ENCODE measurements around the gene DNAH17. TPM values are rescaled to one million over a fixed set of nuclear protein-coding genes. Genes with fewer than 3 reads are reported as not detected.

The DNAH17 gene
- total RNA-seq, 1 experiment from 2014 or later: 0.69 TPM

DNA sequence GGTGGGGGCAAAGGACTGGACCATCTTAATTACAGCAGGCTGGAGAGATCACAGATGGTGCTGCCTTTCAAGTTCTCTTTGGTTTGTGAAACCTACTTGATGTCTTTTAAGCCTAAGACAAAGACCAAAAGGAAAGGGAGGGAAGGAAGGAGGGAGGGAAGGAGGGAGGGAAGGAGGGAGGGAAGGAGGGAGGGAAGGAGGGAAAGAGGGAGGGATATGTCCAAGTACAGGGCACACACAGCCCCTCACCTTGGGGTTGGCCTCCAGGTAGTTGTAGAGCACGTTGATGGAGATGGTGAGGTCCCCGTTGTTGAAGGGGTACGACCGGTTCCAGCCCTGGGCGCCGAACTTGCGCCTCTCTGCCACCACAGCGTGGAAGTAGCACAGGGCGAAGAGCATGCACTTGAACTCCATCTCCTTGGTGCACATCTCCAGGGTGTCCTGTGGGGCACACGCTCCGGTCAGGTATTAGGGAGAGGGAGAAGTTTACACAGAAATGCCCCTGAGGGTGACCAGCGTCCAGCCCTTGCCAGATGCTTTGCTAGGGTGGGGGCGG, 143.3 kb downstream of the DNAH17 start:
- Histone ChIP-seq H3K4me1 (ENCODE audit: control insufficient read depth in 1 of 2, insufficient read depth in 2 of 2, low read length in 2 of 2) (no peaks in the 10 kb centered on the region), H3K9me3 (ENCODE audit: control insufficient read depth in 1 of 2, insufficient read depth in 1 of 2, low read depth in 1 of 2, low read length in 2 of 2) (no peaks in the 10 kb centered on the region), H3K9me2 (ENCODE audit: insufficient read depth) (no peaks in the 10 kb centered on the region), H4K20me1 (ENCODE audit: insufficient read depth) (no peaks in the 10 kb centered on the region), H3K9ac (ENCODE audit: low read length) (no peak overlapping the region), H3K36me3 (ENCODE audit: control insufficient read depth in 1 of 2, insufficient read depth in 2 of 2, low read length in 2 of 2) (peaks cover 0 to 6% of the 10 kb centered on the region in 2 experiments; a peak in 1 of 4 replicates), H3K4me2 (ENCODE audit: low read length) (no peak overlapping the region), H3K4me3 (replicated peaks in 1 of 2; ENCODE audit: low read depth in 1 of 2, low read length in 2 of 2) (no peak overlapping the region), H3K27me3 (ENCODE audit: insufficient read depth, low read length) (no peaks in the 10 kb centered on the region), H3K79me2 (ENCODE audit: insufficient read depth, low read length) (no peaks in the 10 kb centered on the region), H3K27ac (ENCODE audit: low read depth, low read length) (no peak overlapping the region), H2AFZ (ENCODE audit: low read depth, low read length, poor library complexity, severe bottlenecking) (no peak overlapping the region)
- TF ChIP-seq, protein P1, sequence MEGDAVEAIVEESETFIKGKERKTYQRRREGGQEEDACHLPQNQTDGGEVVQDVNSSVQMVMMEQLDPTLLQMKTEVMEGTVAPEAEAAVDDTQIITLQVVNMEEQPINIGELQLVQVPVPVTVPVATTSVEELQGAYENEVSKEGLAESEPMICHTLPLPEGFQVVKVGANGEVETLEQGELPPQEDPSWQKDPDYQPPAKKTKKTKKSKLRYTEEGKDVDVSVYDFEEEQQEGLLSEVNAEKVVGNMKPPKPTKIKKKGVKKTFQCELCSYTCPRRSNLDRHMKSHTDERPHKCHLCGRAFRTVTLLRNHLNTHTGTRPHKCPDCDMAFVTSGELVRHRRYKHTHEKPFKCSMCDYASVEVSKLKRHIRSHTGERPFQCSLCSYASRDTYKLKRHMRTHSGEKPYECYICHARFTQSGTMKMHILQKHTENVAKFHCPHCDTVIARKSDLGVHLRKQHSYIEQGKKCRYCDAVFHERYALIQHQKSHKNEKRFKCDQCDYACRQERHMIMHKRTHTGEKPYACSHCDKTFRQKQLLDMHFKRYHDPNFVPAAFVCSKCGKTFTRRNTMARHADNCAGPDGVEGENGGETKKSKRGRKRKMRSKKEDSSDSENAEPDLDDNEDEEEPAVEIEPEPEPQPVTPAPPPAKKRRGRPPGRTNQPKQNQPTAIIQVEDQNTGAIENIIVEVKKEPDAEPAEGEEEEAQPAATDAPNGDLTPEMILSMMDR (IDR thresholded peaks at IDR 0.05 in 2 of 3, conservative IDR thresholded peaks at IDR 0.05 in 1 of 3; ENCODE audit: borderline replicate concordance in 1 of 3, insufficient read depth in 1 of 3, low read depth in 2 of 3, low read length in 2 of 3): no peak
- CTCF ChIA-PET: no interaction called here
- POLR2A ChIA-PET: no interaction called here
- DNase-seq (ENCODE audit: low read depth, low spot score): no peak
- RAD21 ChIA-PET (ENCODE audit: low non-redundant PET in 1 of 2, low total read pairs in 2 of 2, uncharacterized antibody in 2 of 2, unreplicated experiment in 2 of 2): no interaction called here
- no TSS peak for BruUV-seq (replicated peaks)
- intact Hi-C loops (cut with micrococcal nuclease): no loop called here
- no peak for ATAC-seq

DNA sequence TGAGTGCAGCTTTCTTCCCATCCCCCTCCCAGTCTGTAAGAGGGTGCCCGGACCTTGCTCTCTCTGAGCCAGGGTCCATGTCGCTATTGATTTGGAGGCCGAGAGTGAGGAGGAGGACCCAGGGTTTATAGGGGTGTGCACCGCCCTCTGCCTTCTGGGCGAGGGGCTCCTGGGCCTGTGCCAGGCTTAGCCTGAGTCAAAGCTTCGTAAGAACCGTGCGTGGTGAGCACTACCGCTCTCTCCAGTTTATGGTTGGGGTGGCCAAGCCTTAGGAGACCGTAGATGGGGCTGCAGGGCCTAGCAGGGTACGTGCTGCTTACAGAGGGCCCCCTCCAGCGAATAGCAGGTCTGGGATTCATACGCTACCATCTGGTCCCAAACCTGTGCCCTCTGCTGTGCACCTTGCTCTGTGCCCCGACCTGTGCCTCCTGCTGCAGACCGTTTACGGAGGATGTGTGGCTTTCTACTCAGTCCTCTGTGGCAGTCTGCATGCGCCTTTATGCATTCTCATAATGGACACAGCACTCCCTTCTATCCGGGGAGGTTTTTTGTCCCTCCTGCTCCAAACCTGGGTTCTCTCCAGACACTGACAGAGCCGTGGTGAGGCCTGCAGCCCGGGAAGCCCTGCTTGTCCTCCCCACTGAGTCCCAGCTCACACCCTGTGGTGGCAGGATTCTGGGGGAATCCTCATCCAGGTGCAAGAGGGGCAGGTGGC, 144.0 kb downstream of the DNAH17 start:
- ChIA-PET POLR2A (no interaction called here), CTCF (no interaction called here), RAD21 (ENCODE audit: low non-redundant PET in 1 of 2, low total read pairs in 2 of 2, uncharacterized antibody in 2 of 2, unreplicated experiment in 2 of 2) (no interaction called here)
- Histone ChIP-seq H3K79me2 (ENCODE audit: insufficient read depth, low read length) (no peaks in the 10 kb centered on the region), H3K4me3 (replicated peaks in 1 of 2; ENCODE audit: low read depth in 1 of 2, low read length in 2 of 2) (no peak overlapping the region), H3K4me1 (ENCODE audit: control insufficient read depth in 1 of 2, insufficient read depth in 2 of 2, low read length in 2 of 2) (no peaks in the 10 kb centered on the region), H3K36me3 (ENCODE audit: control insufficient read depth in 1 of 2, insufficient read depth in 2 of 2, low read length in 2 of 2) (peaks cover 0 to 6% of the 10 kb centered on the region in 2 experiments; a peak in 1 of 4 replicates), H4K20me1 (ENCODE audit: insufficient read depth) (no peaks in the 10 kb centered on the region), H3K9me3 (ENCODE audit: control insufficient read depth in 1 of 2, insufficient read depth in 1 of 2, low read depth in 1 of 2, low read length in 2 of 2) (no peaks in the 10 kb centered on the region), H3K9me2 (ENCODE audit: insufficient read depth) (no peaks in the 10 kb centered on the region), H3K9ac (ENCODE audit: low read length) (no peak overlapping the region), H2AFZ (ENCODE audit: low read depth, low read length, poor library complexity, severe bottlenecking) (no peak overlapping the region), H3K27ac (ENCODE audit: low read depth, low read length) (no peak overlapping the region), H3K4me2 (ENCODE audit: low read length) (no peak overlapping the region), H3K27me3 (ENCODE audit: insufficient read depth, low read length) (no peaks in the 10 kb centered on the region)
- ATAC-seq (no peak), DNase-seq (ENCODE audit: low read depth, low spot score) (no peak)
- intact Hi-C loops (cut with micrococcal nuclease): no loop called here
- BruUV-seq (replicated peaks): no TSS peak
- no peak for TF ChIP-seq EZH2phosphoT487 (IDR thresholded peaks at IDR 0.05; ENCODE audit: borderline replicate concordance)
- no peak for TF ChIP-seq FOSL1 (IDR thresholded peaks at IDR 0.05; ENCODE audit: low read depth)
- TF ChIP-seq, protein P1 (IDR thresholded peaks at IDR 0.05 in 2 of 3, conservative IDR thresholded peaks at IDR 0.05 in 1 of 3; ENCODE audit: borderline replicate concordance in 1 of 3, insufficient read depth in 1 of 3, low read depth in 2 of 3, low read length in 2 of 3): no peak
- no peak for TF ChIP-seq SIN3A (IDR thresholded peaks at IDR 0.05; ENCODE audit: low read depth)
- no peak for TF ChIP-seq ELF1 (IDR thresholded peaks at IDR 0.05; ENCODE audit: borderline replicate concordance, low read depth)
- TF ChIP-seq ZFX (IDR thresholded peaks at IDR 0.05): no peak
- TF ChIP-seq RAD21 (IDR thresholded peaks at IDR 0.05; ENCODE audit: low read depth): no peak
- TF ChIP-seq, protein P2, sequence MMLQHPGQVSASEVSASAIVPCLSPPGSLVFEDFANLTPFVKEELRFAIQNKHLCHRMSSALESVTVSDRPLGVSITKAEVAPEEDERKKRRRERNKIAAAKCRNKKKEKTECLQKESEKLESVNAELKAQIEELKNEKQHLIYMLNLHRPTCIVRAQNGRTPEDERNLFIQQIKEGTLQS (IDR thresholded peaks at IDR 0.05): no peak
- TF ChIP-seq CBX3 (IDR thresholded peaks at IDR 0.05; ENCODE audit: low read depth): no peak
- TF ChIP-seq POLR2AphosphoS5 (IDR thresholded peaks at IDR 0.05; ENCODE audit: low read depth, low read length): no peak
- TF ChIP-seq, protein P3, sequence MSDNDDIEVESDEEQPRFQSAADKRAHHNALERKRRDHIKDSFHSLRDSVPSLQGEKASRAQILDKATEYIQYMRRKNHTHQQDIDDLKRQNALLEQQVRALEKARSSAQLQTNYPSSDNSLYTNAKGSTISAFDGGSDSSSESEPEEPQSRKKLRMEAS (IDR thresholded peaks at IDR 0.05): no peak
- TF ChIP-seq POLR2A (IDR thresholded peaks at IDR 0.05; ENCODE audit: borderline replicate concordance, extremely low read depth, insufficient read depth, insufficient read length): no peak

All from HCT116 (cell line).